B cell (primary cell): Measurements from ENCODE around the gene RMDN3. TPM values are rescaled to one million over a fixed set of nuclear protein-coding genes. Genes with fewer than 3 reads are reported as not detected.

Experiments
- ATAC-seq: fragments of 200-7000 bp; cut with Tn5 transposase; one replicate; pipeline ENCODE4 v1.10.0; 2021; ENCODE audit warnings: low read depth, mild to moderate bottlenecking, moderate number of reproducible peaks, moderate library complexity
- CTCF ChIA-PET: fragments of 350-600 bp; sonication (Branson Sonifier 250); formaldehyde crosslinking; loops from one replicate; lab custom pipeline; 2021; ENCODE audit warnings: antibody characterized with exemption, inconsistent platforms; lab: Charles Lee
- POLR2A ChIA-PET: fragments of 350-600 bp; sonication (Branson Sonifier 250); formaldehyde crosslinking; loops from one replicate; lab custom pipeline; 2021; ENCODE audit warnings: antibody characterized with exemption; lab: Charles Lee
- DNase-seq: peaks from one replicate; pipeline ENCODE4 v3.0.0; 2013
- H2AFZ ChIP-seq: 2 replicates; pipeline ENCODE4 v1.6.1; 2012; ENCODE audit warnings: mild to moderate bottlenecking, low read depth, low read length; ENCODE audit not compliant: insufficient read depth, poor library complexity, severe bottlenecking
- H3K27ac ChIP-seq, 2 donors: 1 replicate in 1 of 2; 2 replicates in 1 of 2; pipeline ENCODE4 v1.5.1; 2012 to 2013; ENCODE audit warnings: low read length in 2 of 2, mild to moderate bottlenecking in 2 of 2, moderate library complexity in 1 of 2
- H3K27me3 ChIP-seq, 4 experiments: fragments of 200-600 bp in 1 of 4; sonication (generic) in 1 of 4; replicated peaks in 1 of 4; 1 replicate in 2 of 4; 2 replicates in 2 of 4; pipeline versions ENCODE4 v1.6.1 to v1.7.0; 2013 to 2016; ENCODE audit warnings: low read length in 3 of 4, mild to moderate bottlenecking in 2 of 4, mixed read lengths in 1 of 4, moderate library complexity in 1 of 4; ENCODE audit not compliant: insufficient read depth in 4 of 4, control insufficient read depth in 3 of 4; ENCODE audit errors: control extremely low read depth in 1 of 4
- H3K36me3 ChIP-seq, 2 experiments: replicated peaks in 1 of 2; 1 replicate in 1 of 2; 2 replicates in 1 of 2; pipeline versions ENCODE4 v1.6.1 to v1.7.1; 2013; ENCODE audit warnings: low read length in 1 of 2; ENCODE audit not compliant: insufficient read depth in 2 of 2, control insufficient read depth in 1 of 2; ENCODE audit errors: control extremely low read depth in 1 of 2, extremely low read depth in 1 of 2
- H3K4me1 ChIP-seq, 2 donors: fragments of 200-600 bp in 1 of 2; sonication (generic) in 1 of 2; 1 replicate in 1 of 2; 2 replicates in 1 of 2; pipeline versions ENCODE4 v1.5.1 to v1.6.1; 2013 to 2017; ENCODE audit warnings: low read length in 2 of 2; ENCODE audit not compliant: control insufficient read depth in 2 of 2, insufficient read depth in 2 of 2
- H3K4me2 ChIP-seq: replicated peaks from 2 replicates; pipeline ENCODE3; 2012; ENCODE audit warnings: mild to moderate bottlenecking, low read depth, low read length; ENCODE audit not compliant: poor library complexity, severe bottlenecking
- H3K4me3 ChIP-seq, 5 experiments: fragments of 200-600 bp in 1 of 5; sonication (generic) in 1 of 5; 1 replicate in 3 of 5; 2 replicates in 2 of 5; pipeline versions ENCODE4 v1.5.1 to v1.7.0; 2011 to 2016; ENCODE audit warnings: low read length in 4 of 5, mild to moderate bottlenecking in 4 of 5, low read depth in 2 of 5, control low read depth in 1 of 5, moderate library complexity in 1 of 5; ENCODE audit not compliant: insufficient read depth in 1 of 5; ENCODE audit errors: control extremely low read depth in 1 of 5, extremely low read depth in 1 of 5
- H3K79me2 ChIP-seq: fragments of 200-600 bp; sonication (generic); one replicate; pipeline ENCODE4 v1.6.0; 2016; ENCODE audit warnings: low read length; ENCODE audit not compliant: control insufficient read depth, insufficient read depth
- H3K9ac ChIP-seq: fragments of 200-600 bp; sonication (generic); 2 replicates; pipeline ENCODE4 v1.6.1; 2017; ENCODE audit warnings: mild to moderate bottlenecking, low read length, moderate library complexity
- H3K9me3 ChIP-seq, 3 donors: one replicate each; pipeline versions ENCODE4 v1.6.1 to v1.7.1; 2013; ENCODE audit warnings: low read length in 2 of 3; ENCODE audit not compliant: control insufficient read depth in 2 of 3, insufficient read depth in 1 of 3; ENCODE audit errors: control extremely low read depth in 1 of 3
- H4K20me1 ChIP-seq: 2 replicates; pipeline ENCODE4 v1.6.0; 2012; ENCODE audit warnings: mild to moderate bottlenecking, low read length; ENCODE audit not compliant: insufficient read depth, control insufficient read depth, poor library complexity, severe bottlenecking
- H3K27ac Mint-ChIP-seq: one replicate; pipeline ENCODE4 v1.8.0; 2021; ENCODE audit warnings: mixed read lengths
- H3K27me3 Mint-ChIP-seq: one replicate; pipeline ENCODE4 v1.8.0; 2021; ENCODE audit warnings: mixed read lengths
- H3K4me1 Mint-ChIP-seq: one replicate; pipeline ENCODE4 v1.8.0; 2021; ENCODE audit warnings: mixed read lengths
- H3K4me3 Mint-ChIP-seq: one replicate; pipeline ENCODE4 v1.8.0; 2021; ENCODE audit warnings: mixed read lengths
- H3K9me3 Mint-ChIP-seq: one replicate; pipeline ENCODE4 v1.8.0; 2022; ENCODE audit warnings: mixed read lengths; ENCODE audit not compliant: insufficient read depth
- EZH2 ChIP-seq: IDR thresholded peaks from 2 replicates; pipeline ENCODE4 v1.6.1; 2012; ENCODE audit warnings: borderline replicate concordance, low read depth, mild to moderate bottlenecking, moderate library complexity, low read length; ENCODE audit not compliant: insufficient read depth, poor library complexity, severe bottlenecking
- WGBS: methylation state at CpG from one replicate; pipeline ENCODE4 v1.1.5; 2013; ENCODE audit warnings: missing lambda C conversion rate; ENCODE audit not compliant: insufficient coverage; 5-methylcytosine and 5-hydroxymethylcytosine counted together
- intact Hi-C: fragments of 100-400 bp; cut with micrococcal nuclease; formaldehyde crosslinking; loops from one replicate; pipeline ENCODE4 v1.10.0; 2022
- polyA plus RNA-seq: library from polyadenylated mRNA; depleted of rRNA; stranded (reverse); fragments of >200 nt; gene quantifications from 2 replicates; pipeline ENCODE4 v1.2.3, GENCODE V29; 2012
- total RNA-seq, 2 donors: library from RNA; stranded (reverse); fragments of 120-200 nt in 1 of 2; gene quantifications; 1 replicate in 1 of 2; 2 replicates in 1 of 2; pipeline versions ENCODE4 v1.2.3 to v1.2.4, GENCODE V29; 2013 to 2022
- TF ChIP-seq, protein P1 (sequence below): fragments of 200-600 bp; IDR thresholded peaks from one replicate; pipeline ENCODE4 v1.8.0; 2022; ENCODE audit warnings: antibody characterized with exemption, mild to moderate bottlenecking

Gene RMDN3
- total and polyA plus RNA-seq, 2 donors (not counting 1 experiment from before 2014, with no cell fraction given) = 12.4 to 22.1 TPM

DNA sequence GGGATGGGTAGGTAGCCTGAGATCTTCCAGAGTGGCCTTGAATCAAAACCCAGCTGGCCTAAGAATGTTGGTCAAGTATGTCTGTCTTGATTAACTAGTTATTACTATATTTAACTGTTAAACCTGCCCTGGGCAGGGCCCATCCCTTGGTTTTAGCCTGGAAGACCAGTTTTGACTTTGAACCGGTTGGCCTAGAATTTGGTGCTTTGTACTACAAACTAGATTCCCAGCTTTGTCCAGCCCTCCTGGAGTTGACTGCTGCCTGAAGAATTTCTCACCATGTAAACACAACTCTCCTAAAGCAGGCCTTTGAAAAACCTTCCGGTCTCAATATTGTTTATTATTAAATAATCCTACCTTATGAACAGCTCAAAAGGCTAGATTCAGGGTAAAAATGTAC lies 30.8 kb upstream of the RMDN3 start:
- no peaks in the 10 kb centered on the region for H3K27me3 ChIP-seq
- H3K4me2 ChIP-seq = no peak overlapping the region
- H3K4me3 ChIP-seq = no peak overlapping the region
- no peaks in the 10 kb centered on the region for H3K9me3 ChIP-seq
- intact Hi-C loops = no loop called here
- peaks cover 8 to 11% of the 10 kb centered on the region in 2 donors for H3K4me1 ChIP-seq
- 100% methylated on average over 1 of the region's 2 CpGs for WGBS
- H2AFZ ChIP-seq = no peak overlapping the region
- no peak overlapping the region for H3K4me3 Mint-ChIP-seq
- H4K20me1 ChIP-seq = peaks cover 33% of the 10 kb centered on the region
- no peak overlapping the region for H3K9ac ChIP-seq
- TF ChIP-seq, protein P1, sequence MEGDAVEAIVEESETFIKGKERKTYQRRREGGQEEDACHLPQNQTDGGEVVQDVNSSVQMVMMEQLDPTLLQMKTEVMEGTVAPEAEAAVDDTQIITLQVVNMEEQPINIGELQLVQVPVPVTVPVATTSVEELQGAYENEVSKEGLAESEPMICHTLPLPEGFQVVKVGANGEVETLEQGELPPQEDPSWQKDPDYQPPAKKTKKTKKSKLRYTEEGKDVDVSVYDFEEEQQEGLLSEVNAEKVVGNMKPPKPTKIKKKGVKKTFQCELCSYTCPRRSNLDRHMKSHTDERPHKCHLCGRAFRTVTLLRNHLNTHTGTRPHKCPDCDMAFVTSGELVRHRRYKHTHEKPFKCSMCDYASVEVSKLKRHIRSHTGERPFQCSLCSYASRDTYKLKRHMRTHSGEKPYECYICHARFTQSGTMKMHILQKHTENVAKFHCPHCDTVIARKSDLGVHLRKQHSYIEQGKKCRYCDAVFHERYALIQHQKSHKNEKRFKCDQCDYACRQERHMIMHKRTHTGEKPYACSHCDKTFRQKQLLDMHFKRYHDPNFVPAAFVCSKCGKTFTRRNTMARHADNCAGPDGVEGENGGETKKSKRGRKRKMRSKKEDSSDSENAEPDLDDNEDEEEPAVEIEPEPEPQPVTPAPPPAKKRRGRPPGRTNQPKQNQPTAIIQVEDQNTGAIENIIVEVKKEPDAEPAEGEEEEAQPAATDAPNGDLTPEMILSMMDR = no peak
- TF ChIP-seq EZH2 = no peak
- POLR2A ChIA-PET = no interaction called here
- H3K79me2 ChIP-seq = peaks cover 54% of the 10 kb centered on the region
- no peaks in the 10 kb centered on the region for H3K9me3 Mint-ChIP-seq
- no peak for ATAC-seq
- no peak for DNase-seq
- peaks cover 19% of the 10 kb centered on the region for H3K4me1 Mint-ChIP-seq
- CTCF ChIA-PET = interaction anchor here (0.9 to 7.1 kb wide), 10 partner anchors 9 to 267 kb away, joined by 3 to 99 read pairs (median 6); partner anchors contain the start of genes C15orf62 and VPS18
- no peak overlapping the region for H3K27ac ChIP-seq
- no peaks in the 10 kb centered on the region for H3K27me3 Mint-ChIP-seq
- H3K36me3 ChIP-seq = peaks cover 2 to 3% of the 10 kb centered on the region in 2 experiments
- H3K27ac Mint-ChIP-seq = no peak overlapping the region

DNA sequence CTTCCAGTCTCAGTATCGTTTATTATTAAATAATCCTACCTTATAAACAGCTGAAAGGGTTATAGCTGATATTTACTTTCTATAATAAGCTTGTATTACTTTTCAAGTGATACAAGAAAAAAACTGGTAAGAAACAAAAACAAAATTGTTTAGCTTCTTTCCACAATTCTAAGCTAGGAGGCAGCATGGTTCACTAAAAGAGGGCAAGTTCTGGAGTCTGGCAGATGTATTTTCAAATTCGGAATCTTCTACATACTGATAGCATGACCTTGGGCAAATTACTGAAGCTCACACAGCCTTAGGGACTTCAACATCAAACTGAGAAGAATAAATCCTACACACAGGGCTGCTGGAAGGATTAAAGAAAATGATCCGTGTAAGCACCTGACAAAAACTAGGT lies 30.1 kb upstream of the RMDN3 start:
- no peak overlapping the region for H2AFZ ChIP-seq
- H3K9me3 ChIP-seq = no peaks in the 10 kb centered on the region
- DNase-seq (no peak), ATAC-seq (no peak)
- H3K36me3 ChIP-seq = peaks cover 0 to 3% of the 10 kb centered on the region in 2 experiments
- H3K4me3 ChIP-seq = no peak overlapping the region
- 100% methylated on average over 2 of the region's 3 CpGs for WGBS
- H3K4me2 ChIP-seq = no peak overlapping the region
- intact Hi-C loops = no loop called here
- POLR2A ChIA-PET = no interaction called here
- no peaks in the 10 kb centered on the region for H3K27me3 Mint-ChIP-seq
- H3K9ac ChIP-seq = no peak overlapping the region
- H3K4me1 ChIP-seq = peaks cover 8 to 11% of the 10 kb centered on the region in 2 donors
- H3K4me3 Mint-ChIP-seq = no peak overlapping the region
- H4K20me1 ChIP-seq = peaks cover 33% of the 10 kb centered on the region
- no peaks in the 10 kb centered on the region for H3K9me3 Mint-ChIP-seq
- H3K4me1 Mint-ChIP-seq = peaks cover 19% of the 10 kb centered on the region
- peaks cover 49% of the 10 kb centered on the region for H3K79me2 ChIP-seq
- no peaks in the 10 kb centered on the region for H3K27me3 ChIP-seq
- TF ChIP-seq EZH2 = no peak
- TF ChIP-seq, protein P1 = no peak
- CTCF ChIA-PET = interaction anchor here (0.9 to 7.1 kb wide), 11 partner anchors 12 to 266 kb away, joined by 3 to 99 read pairs (median 8); partner anchors contain the start of genes C15orf62, GCHFR and VPS18
- H3K27ac ChIP-seq = no peak overlapping the region
- H3K27ac Mint-ChIP-seq = no peak overlapping the region
